ENCODE results near the gene DHX32.

DHX32 gene

DNA sequence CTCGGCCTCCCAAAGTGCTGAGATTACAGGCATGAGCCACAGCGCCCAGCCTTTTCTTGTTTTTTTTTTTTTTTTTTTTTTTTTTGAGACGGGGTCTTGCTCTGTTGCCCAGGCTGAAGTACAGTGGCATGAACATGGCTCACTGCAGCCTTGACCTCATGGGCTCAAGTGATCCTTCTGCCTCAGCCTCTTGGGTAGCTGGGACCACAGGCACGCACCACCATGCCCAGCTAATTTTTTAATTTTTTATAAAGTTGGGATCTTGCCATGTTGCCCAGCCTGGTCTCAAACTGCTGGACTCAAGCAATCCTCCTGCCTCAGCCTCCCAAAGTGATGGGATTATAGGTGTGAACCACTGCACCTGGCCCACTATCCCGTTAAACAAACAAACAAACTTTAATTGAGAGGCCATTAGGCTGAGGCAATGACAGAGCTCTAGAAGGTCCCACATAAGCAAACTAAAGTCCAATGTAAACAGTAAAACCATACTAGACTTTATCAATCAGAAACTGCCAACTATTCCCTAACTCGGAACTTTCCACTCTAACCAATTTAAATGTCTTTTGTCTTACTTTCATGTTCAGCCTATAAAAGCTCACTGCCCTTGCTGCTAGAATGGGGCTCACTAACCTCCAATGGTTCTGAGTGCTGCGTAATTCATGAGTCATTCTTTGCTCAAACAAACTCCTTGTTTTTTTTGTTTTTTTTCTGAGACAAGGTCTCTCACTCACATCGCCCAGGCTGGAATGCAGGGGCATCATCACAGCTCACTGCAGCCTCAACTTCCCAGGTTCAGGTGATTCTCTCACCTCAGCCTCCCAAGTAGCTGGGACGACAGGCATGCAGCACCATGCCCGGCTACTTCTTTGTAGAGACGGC is 1.9 kb downstream of the DHX32 start:
- Mint-ChIP-seq H3K27me3 (ENCODE audit: low read depth) (no peaks in the 10 kb centered on the region), H3K36me3 (ENCODE audit: low read depth) (peaks cover 9% of the 10 kb centered on the region), H3K27ac (no peak overlapping the region), H3K9me3 (peaks cover 11% of the 10 kb centered on the region), H3K4me1 (ENCODE audit: low read depth) (no peaks in the 10 kb centered on the region), H3K4me3 (no peak overlapping the region)

DNA sequence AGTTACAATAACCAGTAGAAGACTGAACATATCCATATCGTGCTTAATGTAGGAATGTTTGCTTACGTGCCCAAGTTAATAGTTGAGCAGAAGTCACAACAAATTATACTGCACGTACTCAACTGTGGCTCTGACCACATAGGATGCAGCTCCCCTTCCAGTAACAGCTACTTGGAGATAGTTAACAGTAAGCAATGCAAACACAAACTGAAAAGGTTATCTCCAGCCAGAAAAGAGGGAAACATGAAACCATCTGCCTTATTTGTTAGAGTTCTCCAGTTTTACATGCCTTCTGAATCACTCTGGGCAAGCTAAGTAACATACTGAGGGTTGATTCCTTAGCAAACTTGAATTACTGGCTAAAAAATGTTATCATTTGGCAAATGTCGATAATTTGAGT is 9.8 kb downstream of the DHX32 start:
- H3K36me3 Mint-ChIP-seq (ENCODE audit: low read depth): peaks cover 5% of the 10 kb centered on the region
- H3K4me1 Mint-ChIP-seq (ENCODE audit: low read depth): no peaks in the 10 kb centered on the region
- H3K27ac Mint-ChIP-seq: no peak overlapping the region
- no peaks in the 10 kb centered on the region for H3K27me3 Mint-ChIP-seq (ENCODE audit: low read depth)
- H3K4me3 Mint-ChIP-seq: no peak overlapping the region
- peaks cover 8% of the 10 kb centered on the region for H3K9me3 Mint-ChIP-seq

DNA sequence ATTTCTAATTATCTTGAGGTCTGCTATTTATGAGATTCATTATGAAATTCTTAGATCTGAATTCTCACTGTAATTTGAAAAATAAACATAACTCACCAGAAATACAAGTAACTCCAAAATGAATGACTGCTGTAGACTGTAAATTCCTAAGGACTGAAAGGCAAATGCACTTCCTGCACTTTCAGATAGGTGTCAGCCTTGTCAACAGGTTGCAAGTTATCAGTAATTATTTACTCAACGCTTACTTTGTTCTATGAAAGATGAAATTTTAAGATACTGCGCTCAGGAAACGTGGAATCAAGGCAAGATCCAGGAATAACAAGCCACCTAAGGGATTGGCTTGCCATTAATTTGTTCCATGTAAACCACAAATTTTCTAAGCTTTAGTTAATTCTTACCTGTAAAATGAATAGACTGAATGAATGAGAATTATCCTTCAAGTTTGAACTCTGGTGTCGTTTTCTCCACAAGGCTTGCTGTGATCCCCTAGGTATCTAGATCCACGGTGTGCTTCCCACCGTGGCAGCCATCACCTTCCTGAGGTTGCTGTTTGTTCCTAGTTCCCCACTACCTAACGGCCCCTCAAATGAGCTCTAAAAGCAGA is 12.6 kb downstream of the DHX32 start:
- H3K4me3 Mint-ChIP-seq: no peak overlapping the region
- no peaks in the 10 kb centered on the region for H3K36me3 Mint-ChIP-seq (ENCODE audit: low read depth)
- H3K27ac Mint-ChIP-seq: no peak overlapping the region
- H3K4me1 Mint-ChIP-seq (ENCODE audit: low read depth): no peaks in the 10 kb centered on the region
- no peaks in the 10 kb centered on the region for H3K27me3 Mint-ChIP-seq (ENCODE audit: low read depth)
- no peaks in the 10 kb centered on the region for H3K9me3 Mint-ChIP-seq

DNA sequence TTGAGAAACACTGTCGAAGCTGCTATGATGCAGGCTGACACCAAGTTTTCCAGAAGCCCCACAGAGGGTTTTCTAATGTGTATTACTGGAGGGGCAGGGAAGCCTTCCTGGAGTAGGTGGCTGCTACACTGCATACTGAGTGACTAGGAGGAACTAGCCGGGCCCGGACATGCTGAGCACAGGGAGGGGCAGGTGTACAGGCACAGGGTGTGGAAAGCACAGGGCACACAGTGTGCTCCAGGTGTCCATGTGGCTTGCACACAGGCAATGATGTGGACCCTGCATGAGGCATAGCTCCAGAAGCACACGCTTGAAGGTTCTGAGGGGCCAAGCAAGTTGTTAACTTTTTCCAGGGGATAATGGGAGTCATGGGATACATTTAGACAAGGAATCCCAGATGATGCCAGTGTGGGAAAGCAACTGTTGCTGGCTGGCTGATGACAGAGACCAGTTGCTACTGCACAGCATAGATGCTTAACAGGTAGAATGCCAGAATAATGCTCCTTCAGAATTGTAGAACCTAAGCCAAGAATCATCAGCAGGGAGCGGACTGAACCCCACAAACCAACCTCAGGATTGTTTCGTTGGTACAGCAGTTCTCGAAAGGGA is 14.6 kb downstream of the DHX32 start:
- no peaks in the 10 kb centered on the region for H3K9me3 Mint-ChIP-seq
- H3K27me3 Mint-ChIP-seq (ENCODE audit: low read depth): no peaks in the 10 kb centered on the region
- no peak overlapping the region for H3K4me3 Mint-ChIP-seq
- H3K36me3 Mint-ChIP-seq (ENCODE audit: low read depth): no peaks in the 10 kb centered on the region
- no peak overlapping the region for H3K27ac Mint-ChIP-seq
- no peaks in the 10 kb centered on the region for H3K4me1 Mint-ChIP-seq (ENCODE audit: low read depth)

DNA sequence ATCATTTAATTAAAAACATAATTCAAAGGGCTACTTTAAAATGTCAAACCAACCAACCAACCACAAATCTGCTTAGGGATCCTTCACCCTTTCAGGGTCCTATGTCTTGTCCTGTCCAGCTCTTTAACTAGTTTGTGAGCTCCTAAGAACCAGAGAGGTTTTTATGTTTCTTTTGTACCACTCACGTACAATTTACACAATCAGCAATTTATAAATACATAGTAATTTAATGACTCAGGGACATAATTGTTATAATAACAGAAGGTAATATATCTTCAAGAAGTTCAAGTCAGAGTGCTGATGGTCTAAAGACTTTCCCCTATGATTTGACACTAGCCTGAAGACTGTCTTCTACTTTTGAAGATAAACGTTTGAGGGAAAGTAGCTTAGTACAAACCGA is 16.0 kb downstream of the DHX32 start:
- H3K4me1 Mint-ChIP-seq (ENCODE audit: low read depth): no peaks in the 10 kb centered on the region
- H3K4me3 Mint-ChIP-seq: no peak overlapping the region
- H3K9me3 Mint-ChIP-seq: no peaks in the 10 kb centered on the region
- no peak overlapping the region for H3K27ac Mint-ChIP-seq
- no peaks in the 10 kb centered on the region for H3K27me3 Mint-ChIP-seq (ENCODE audit: low read depth)
- no peaks in the 10 kb centered on the region for H3K36me3 Mint-ChIP-seq (ENCODE audit: low read depth)

DNA sequence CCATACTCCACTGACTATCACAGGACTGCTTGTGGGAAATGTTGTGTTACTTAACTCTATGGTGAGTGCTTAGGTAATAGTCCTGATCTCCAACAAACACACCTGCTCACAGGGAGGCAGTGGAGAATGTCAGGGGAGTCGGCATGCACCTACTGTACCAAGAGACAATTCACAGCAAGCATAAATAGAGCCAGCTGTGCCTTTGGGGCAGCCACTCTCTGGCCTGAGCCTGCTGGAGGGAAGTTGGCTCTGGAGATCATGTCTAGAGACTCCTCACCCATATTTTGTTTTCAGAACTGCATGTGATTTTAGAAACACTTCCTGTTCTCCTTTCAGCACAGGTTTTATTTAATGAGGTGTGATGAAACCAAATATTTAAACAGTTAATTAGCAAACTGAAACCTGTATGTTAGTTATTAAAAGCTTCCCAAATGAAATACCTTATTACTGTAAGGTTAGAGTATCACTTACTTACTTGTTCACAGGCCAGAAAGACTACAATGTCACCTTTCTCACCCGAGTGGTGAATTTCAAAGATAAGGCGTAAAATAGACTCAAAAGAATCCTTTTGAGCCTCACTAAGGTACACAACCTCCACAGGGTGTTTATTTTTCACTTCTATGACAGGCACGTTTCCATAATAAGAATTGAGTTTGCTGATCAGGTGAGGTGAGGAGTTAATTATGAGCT is 21.8 kb downstream of the DHX32 start:
- no peak overlapping the region for H3K4me3 Mint-ChIP-seq
- no peaks in the 10 kb centered on the region for H3K9me3 Mint-ChIP-seq
- H3K27ac Mint-ChIP-seq: no peak overlapping the region
- H3K27me3 Mint-ChIP-seq (ENCODE audit: low read depth): no peaks in the 10 kb centered on the region
- peaks cover 2% of the 10 kb centered on the region for H3K4me1 Mint-ChIP-seq (ENCODE audit: low read depth)
- H3K36me3 Mint-ChIP-seq (ENCODE audit: low read depth): peaks cover 3% of the 10 kb centered on the region

DNA sequence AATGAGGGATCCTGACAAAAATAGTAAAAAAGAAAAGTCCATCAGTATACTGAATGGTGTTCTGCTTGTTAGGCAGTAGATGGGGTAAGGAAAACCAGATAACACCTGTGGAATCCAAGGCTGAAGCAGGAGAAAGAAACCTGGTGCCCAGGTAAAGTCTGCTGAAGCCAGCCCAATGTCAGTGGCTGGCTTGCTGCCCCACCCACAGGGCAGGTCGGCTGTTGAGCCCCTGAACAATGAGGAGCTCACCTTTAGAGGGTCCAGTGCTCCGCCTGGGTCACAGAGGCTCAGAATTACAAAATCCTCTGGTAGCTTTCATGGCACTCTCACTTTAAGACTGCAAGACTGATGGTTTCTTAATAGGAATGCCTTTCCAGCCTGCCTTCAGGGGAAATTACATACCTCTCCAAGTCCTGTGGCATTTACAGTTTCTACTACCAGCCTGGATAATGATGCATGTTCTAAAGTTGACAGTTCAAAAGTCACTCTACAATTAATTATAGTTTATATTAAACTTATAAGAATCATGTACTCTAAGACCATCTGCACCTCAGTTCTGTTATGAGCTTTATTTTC is 23.8 kb downstream of the DHX32 start:
- Mint-ChIP-seq H3K4me3 (no peak overlapping the region), H3K9me3 (no peaks in the 10 kb centered on the region), H3K27me3 (ENCODE audit: low read depth) (no peaks in the 10 kb centered on the region)

DNA sequence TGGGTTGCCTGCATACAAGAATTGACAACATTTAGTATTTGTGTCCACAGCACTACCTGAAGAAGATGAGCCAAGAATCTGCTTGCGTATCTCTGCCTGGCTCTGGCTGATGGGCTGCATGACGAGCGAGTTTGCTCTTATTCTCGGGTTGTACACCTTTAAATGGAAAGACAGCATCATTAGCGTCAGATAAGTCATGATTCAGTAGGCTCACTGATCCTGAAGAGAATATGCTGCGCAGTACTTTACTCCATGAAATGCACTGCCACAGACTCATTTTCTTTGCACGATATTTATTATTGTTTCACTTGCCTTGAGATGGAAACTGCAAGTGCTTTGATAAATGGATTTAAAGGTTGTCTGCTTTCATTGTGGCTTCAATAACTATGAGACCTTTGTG is 28.6 kb downstream of the DHX32 start:
- Mint-ChIP-seq H3K4me1 (ENCODE audit: low read depth) (peaks cover 2% of the 10 kb centered on the region), H3K9me3 (no peaks in the 10 kb centered on the region), H3K27ac (no peak overlapping the region), H3K36me3 (ENCODE audit: low read depth) (peaks cover 10% of the 10 kb centered on the region), H3K27me3 (ENCODE audit: low read depth) (no peaks in the 10 kb centered on the region), H3K4me3 (no peak overlapping the region)

More for the DNA sequence above, 23.8 kb downstream of the DHX32 start:
- H3K4me1 Mint-ChIP-seq (ENCODE audit: low read depth): peaks cover 2% of the 10 kb centered on the region
- H3K36me3 Mint-ChIP-seq (ENCODE audit: low read depth): peaks cover 3% of the 10 kb centered on the region
- no peak overlapping the region for H3K27ac Mint-ChIP-seq

DNA sequence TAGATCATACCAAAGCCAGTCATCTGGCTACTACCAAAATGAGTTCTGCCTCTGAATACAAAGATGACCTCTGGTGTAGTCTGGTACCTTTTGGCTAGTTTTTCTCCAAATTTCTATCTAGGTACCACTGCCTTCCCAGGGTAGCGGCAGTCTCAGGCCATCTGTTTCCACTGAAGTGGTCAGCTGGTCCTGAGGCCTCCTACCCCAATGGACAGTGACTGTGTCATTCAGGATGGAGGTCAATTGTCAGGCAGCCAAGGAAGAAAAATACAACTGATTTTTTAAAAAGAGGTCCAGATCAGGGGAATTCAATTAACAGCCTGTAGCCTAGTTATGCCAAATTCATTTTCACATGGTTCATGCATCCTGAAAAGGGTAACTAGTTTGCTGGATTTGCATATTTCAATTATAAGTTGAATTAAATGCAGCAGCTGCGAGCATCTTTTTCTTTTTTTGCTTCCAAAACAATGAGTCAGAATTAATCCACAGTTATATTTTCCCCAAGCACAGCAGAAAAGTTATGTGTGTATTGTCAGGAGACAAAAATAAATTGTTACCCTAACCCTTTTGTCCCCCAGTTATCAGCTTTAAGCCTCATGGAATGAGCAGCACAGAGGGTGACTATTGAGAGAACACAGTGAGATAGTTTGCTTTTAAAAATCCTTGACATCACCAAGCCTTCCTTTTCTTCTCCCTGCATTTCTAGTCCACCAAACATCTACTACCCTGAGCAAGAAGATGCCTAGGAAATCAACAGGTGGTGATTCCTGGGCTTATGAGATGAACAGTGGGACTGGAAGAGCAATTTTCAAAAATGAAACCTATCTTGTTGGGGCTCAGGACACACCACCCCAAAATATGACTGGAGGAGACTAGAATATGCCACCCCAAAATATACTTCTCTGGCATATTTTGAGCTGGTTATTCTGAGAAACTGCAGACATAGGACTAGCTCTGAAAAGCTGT is 30.0 kb downstream of the DHX32 start:
- H3K27me3 Mint-ChIP-seq (ENCODE audit: low read depth): no peaks in the 10 kb centered on the region
- H3K4me1 Mint-ChIP-seq (ENCODE audit: low read depth): peaks cover 2% of the 10 kb centered on the region
- no peak overlapping the region for H3K27ac Mint-ChIP-seq
- no peaks in the 10 kb centered on the region for H3K9me3 Mint-ChIP-seq
- H3K36me3 Mint-ChIP-seq (ENCODE audit: low read depth): peaks cover 12% of the 10 kb centered on the region
- no peak overlapping the region for H3K4me3 Mint-ChIP-seq

DNA sequence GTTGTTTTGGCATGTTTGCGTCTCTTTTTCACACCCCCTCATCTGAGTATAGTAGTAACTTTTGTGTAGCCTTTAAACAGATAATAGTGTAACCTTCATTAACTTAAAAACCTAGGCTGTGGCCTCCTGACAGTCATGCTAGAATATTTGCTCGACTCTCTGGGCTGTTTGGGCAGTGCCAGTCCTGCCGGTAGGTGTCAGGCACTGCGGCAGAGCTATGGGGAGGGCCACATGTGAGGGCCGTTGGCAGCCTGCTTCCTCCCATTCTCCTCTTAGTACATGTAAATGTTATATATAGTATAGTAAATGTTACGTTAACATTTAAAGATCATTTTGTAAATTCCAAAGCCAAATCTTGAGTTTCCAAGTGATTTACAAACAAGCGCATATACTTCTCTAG is 31.6 kb downstream of the DHX32 start:
- peaks cover 10% of the 10 kb centered on the region for H3K36me3 Mint-ChIP-seq (ENCODE audit: low read depth)
- no peaks in the 10 kb centered on the region for H3K9me3 Mint-ChIP-seq
- no peaks in the 10 kb centered on the region for H3K27me3 Mint-ChIP-seq (ENCODE audit: low read depth)
- H3K4me3 Mint-ChIP-seq: no peak overlapping the region
- no peak overlapping the region for H3K27ac Mint-ChIP-seq
- peaks cover 1% of the 10 kb centered on the region for H3K4me1 Mint-ChIP-seq (ENCODE audit: low read depth)

DNA sequence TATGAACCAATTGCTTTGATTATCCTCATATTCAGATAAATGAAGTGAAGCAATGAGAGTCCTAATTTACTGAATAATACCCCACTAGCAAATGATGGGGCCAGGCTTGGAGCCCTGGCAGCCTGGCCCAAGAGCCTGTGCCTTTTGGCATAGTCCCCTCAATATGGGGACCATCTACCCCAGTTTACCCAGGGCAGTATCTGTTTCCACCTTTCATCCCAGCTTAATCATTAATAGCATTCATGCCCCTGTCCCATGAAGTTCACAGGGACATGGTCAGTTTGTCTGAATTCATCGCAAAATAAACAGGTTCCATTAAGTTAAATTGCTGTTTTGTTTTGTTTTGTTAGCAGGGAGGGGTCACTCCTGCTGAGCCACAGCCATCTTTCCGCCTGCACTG is 32.2 kb downstream of the DHX32 start:
- Mint-ChIP-seq H3K27me3 (ENCODE audit: low read depth) (no peaks in the 10 kb centered on the region), H3K9me3 (no peaks in the 10 kb centered on the region), H3K4me3 (no peak overlapping the region), H3K36me3 (ENCODE audit: low read depth) (peaks cover 9% of the 10 kb centered on the region), H3K27ac (no peak overlapping the region), H3K4me1 (ENCODE audit: low read depth) (no peaks in the 10 kb centered on the region)

DNA sequence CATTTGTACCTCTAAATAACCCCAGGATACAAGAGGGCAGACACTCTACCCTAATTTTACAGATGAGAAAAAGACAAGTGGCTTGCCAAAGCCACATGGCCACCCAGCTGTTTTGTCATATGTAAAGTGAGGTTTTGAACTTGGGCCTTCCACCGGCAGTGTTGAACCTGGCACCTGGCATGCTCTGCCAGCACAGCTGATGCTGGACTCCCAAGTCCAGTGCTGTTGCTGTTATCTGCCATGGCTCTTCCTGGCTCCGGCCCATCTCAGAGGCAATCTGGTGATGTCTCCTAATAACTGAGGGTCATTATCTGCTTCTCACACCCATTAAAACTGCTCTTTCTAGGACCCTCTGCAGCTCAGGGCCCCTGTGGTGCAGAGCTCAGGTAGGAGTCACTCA is 32.7 kb downstream of the DHX32 start:
- Mint-ChIP-seq H3K36me3 (ENCODE audit: low read depth) (peaks cover 9% of the 10 kb centered on the region), H3K27me3 (ENCODE audit: low read depth) (no peaks in the 10 kb centered on the region), H3K27ac (no peak overlapping the region), H3K4me3 (no peak overlapping the region), H3K4me1 (ENCODE audit: low read depth) (no peaks in the 10 kb centered on the region), H3K9me3 (no peaks in the 10 kb centered on the region)

DNA sequence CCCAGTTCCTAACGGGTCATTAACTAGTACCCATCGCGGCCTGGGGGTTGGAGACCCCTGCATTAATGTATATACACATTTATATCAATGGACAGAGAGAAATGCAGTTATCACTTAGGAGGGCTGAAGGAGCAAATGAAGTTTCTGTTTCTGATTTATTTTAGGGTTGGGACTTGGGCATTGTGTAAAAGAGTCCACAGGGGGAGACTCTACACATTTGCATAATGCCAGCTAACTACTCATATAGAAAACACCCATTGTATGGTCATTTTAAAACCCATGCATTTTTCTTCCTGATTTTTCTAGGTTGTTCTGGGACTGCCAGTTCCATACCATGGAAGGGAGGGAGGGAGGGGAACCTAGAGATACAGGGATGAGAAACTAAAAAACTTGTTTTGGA is 34.2 kb downstream of the DHX32 start:
- Mint-ChIP-seq H3K27ac (no peak overlapping the region), H3K9me3 (no peaks in the 10 kb centered on the region), H3K36me3 (ENCODE audit: low read depth) (peaks cover 7% of the 10 kb centered on the region), H3K4me1 (ENCODE audit: low read depth) (no peaks in the 10 kb centered on the region), H3K4me3 (no peak overlapping the region), H3K27me3 (ENCODE audit: low read depth) (no peaks in the 10 kb centered on the region)

Measured in T-helper 1 cell treated with Interleukin-12 subunit alpha and Interleukin-12 subunit beta and Interleukin-4 antibody, amounts not matched to agents 30 μg/mL and 1 μg/mL, for 36 hours (primary cell).